ENCODE measurements around the gene CLUH.

The CLUH gene

DNA sequence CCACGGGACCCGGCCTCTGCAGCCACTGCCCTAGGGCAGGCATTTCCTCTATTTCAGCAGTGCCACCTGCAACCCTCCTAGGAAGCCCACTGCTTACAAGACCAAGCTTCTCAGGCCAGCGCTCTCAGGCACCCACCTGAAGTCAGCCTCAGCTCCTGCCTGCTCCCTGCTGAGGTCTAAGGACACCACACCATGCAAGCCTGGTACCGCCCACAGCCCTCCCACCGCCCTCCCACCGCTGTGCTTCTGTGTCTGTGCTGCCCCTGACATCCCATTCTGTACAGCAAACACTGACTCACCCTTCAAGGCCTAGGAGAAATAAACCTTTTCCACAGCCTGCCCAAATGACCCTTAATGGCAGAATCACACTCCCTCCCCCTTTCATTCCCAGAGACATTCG, 6.3 kb downstream of the CLUH start (continued):
- TF ChIP-seq ZNF530 (tag by site-specific recombination; IDR thresholded peaks at IDR 0.05; ENCODE audit: low read depth), result no peak
- TF ChIP-seq ZNF521 (tag by site-specific recombination; IDR thresholded peaks at IDR 0.05), result no peak
- no peak for TF ChIP-seq ZNF660 (tag by site-specific recombination; IDR thresholded peaks at IDR 0.05)
- TF ChIP-seq ZIC2 (tag by site-specific recombination; IDR thresholded peaks at IDR 0.05), result peak; percentile 75
- TF ChIP-seq ZNF391 (tag by site-specific recombination; IDR thresholded peaks at IDR 0.05; ENCODE audit: borderline replicate concordance, low read depth), result no peak
- TF ChIP-seq ZNF248 (tag by site-specific recombination; IDR thresholded peaks at IDR 0.05), result no peak
- TF ChIP-seq, protein P1, sequence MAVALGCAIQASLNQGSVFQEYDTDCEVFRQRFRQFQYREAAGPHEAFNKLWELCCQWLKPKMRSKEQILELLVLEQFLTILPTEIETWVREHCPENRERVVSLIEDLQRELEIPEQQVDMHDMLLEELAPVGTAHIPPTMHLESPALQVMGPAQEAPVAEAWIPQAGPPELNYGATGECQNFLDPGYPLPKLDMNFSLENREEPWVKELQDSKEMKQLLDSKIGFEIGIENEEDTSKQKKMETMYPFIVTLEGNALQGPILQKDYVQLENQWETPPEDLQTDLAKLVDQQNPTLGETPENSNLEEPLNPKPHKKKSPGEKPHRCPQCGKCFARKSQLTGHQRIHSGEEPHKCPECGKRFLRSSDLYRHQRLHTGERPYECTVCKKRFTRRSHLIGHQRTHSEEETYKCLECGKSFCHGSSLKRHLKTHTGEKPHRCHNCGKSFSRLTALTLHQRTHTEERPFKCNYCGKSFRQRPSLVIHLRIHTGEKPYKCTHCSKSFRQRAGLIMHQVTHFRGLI (tag by site-specific recombination; IDR thresholded peaks at IDR 0.05), result no peak
- no peak for TF ChIP-seq ZBTB17 (tag by site-specific recombination; IDR thresholded peaks at IDR 0.05)
- TF ChIP-seq ZNF223 (tag by site-specific recombination; IDR thresholded peaks at IDR 0.05), result no peak
- no peak for TF ChIP-seq REPIN1 (tag by site-specific recombination; IDR thresholded peaks at IDR 0.05; ENCODE audit: low read depth)
- TF ChIP-seq RBAK (tag by site-specific recombination; IDR thresholded peaks at IDR 0.05), result no peak
- no peak for TF ChIP-seq HOXD13 (CRISPR knock-in tag; IDR thresholded peaks at IDR 0.05; ENCODE audit: borderline replicate concordance)
- no peak for TF ChIP-seq ZNF626 (tag by site-specific recombination; IDR thresholded peaks at IDR 0.05)
- TF ChIP-seq ZNF394 (tag by site-specific recombination; IDR thresholded peaks at IDR 0.05; ENCODE audit: borderline replicate concordance), result no peak
- TF ChIP-seq, protein P2, sequence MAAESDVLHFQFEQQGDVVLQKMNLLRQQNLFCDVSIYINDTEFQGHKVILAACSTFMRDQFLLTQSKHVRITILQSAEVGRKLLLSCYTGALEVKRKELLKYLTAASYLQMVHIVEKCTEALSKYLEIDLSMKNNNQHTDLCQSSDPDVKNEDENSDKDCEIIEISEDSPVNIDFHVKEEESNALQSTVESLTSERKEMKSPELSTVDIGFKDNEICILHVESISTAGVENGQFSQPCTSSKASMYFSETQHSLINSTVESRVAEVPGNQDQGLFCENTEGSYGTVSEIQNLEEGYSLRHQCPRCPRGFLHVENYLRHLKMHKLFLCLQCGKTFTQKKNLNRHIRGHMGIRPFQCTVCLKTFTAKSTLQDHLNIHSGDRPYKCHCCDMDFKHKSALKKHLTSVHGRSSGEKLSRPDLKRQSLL (tag by site-specific recombination; IDR thresholded peaks at IDR 0.05), result no peak
- TF ChIP-seq ZNF23 (tag by site-specific recombination; IDR thresholded peaks at IDR 0.05; ENCODE audit: borderline replicate concordance), result no peak
- TF ChIP-seq ZNF112 (tag by site-specific recombination; IDR thresholded peaks at IDR 0.05), result no peak
- TF ChIP-seq IKZF3 (tag by site-specific recombination; IDR thresholded peaks at IDR 0.05), result no peak
- TF ChIP-seq, protein P3, sequence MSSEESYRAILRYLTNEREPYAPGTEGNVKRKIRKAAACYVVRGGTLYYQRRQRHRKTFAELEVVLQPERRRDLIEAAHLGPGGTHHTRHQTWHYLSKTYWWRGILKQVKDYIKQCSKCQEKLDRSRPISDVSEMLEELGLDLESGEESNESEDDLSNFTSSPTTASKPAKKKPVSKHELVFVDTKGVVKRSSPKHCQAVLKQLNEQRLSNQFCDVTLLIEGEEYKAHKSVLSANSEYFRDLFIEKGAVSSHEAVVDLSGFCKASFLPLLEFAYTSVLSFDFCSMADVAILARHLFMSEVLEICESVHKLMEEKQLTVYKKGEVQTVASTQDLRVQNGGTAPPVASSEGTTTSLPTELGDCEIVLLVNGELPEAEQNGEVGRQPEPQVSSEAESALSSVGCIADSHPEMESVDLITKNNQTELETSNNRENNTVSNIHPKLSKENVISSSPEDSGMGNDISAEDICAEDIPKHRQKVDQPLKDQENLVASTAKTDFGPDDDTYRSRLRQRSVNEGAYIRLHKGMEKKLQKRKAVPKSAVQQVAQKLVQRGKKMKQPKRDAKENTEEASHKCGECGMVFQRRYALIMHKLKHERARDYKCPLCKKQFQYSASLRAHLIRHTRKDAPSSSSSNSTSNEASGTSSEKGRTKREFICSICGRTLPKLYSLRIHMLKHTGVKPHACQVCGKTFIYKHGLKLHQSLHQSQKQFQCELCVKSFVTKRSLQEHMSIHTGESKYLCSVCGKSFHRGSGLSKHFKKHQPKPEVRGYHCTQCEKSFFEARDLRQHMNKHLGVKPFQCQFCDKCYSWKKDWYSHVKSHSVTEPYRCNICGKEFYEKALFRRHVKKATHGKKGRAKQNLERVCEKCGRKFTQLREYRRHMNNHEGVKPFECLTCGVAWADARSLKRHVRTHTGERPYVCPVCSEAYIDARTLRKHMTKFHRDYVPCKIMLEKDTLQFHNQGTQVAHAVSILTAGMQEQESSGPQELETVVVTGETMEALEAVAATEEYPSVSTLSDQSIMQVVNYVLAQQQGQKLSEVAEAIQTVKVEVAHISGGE (tag by site-specific recombination; conservative IDR thresholded peaks at IDR 0.05; ENCODE audit: low read depth), result no peak
- TF ChIP-seq GLI2 (tag by site-specific recombination; IDR thresholded peaks at IDR 0.05; ENCODE audit: borderline replicate concordance, low read depth), result no peak
- TF ChIP-seq ZNF549 (tag by site-specific recombination; IDR thresholded peaks at IDR 0.05), result no peak
- TF ChIP-seq, protein P4, sequence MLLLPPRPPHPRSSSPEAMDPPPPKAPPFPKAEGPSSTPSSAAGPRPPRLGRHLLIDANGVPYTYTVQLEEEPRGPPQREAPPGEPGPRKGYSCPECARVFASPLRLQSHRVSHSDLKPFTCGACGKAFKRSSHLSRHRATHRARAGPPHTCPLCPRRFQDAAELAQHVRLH (tag by site-specific recombination; IDR thresholded peaks at IDR 0.05), result no peak
- peak; percentile 92 for TF ChIP-seq EGR2 (tag by site-specific recombination; IDR thresholded peaks at IDR 0.05; ENCODE audit: low read depth)
- TF ChIP-seq SP3 (tag by site-specific recombination; IDR thresholded peaks at IDR 0.05), result peak; percentile 42; the same call in 1 of the 2 replicates
- TF ChIP-seq ZEB2 (tag by site-specific recombination; IDR thresholded peaks at IDR 0.05), result no peak
- no peak for TF ChIP-seq FEZF1 (tag by site-specific recombination; IDR thresholded peaks at IDR 0.05)
- TF ChIP-seq YY1 (tag by site-specific recombination; IDR thresholded peaks at IDR 0.05), result no peak
- no peak for TF ChIP-seq ZNF76 (tag by site-specific recombination; IDR thresholded peaks at IDR 0.05; ENCODE audit: borderline replicate concordance, low read depth)
- TF ChIP-seq MZF1 (tag by site-specific recombination; IDR thresholded peaks at IDR 0.05; ENCODE audit: borderline replicate concordance), result no peak
- no peak for TF ChIP-seq ZNF830 (tag by site-specific recombination; IDR thresholded peaks at IDR 0.05; ENCODE audit: low read depth)
- TF ChIP-seq KLF7 (tag by site-specific recombination; IDR thresholded peaks at IDR 0.05; ENCODE audit: borderline replicate concordance), result no peak
- no peak for TF ChIP-seq ZBTB1 (tag by site-specific recombination; IDR thresholded peaks at IDR 0.05)
- TF ChIP-seq MEIS1 (CRISPR knock-in tag; IDR thresholded peaks at IDR 0.05; ENCODE audit: borderline replicate concordance), result no peak
- TF ChIP-seq ZNF19 (tag by site-specific recombination; IDR thresholded peaks at IDR 0.05; ENCODE audit: low read depth), result no peak
- no peak for TF ChIP-seq ZNF155 (tag by site-specific recombination; IDR thresholded peaks at IDR 0.05)
